B cell (primary cell): ENCODE results near the gene CFAP20DC. TPM values are rescaled to one million over a fixed set of nuclear protein-coding genes. Genes with fewer than 3 reads are reported as not detected.

Source experiments
- ATAC-seq: fragments of 200-7000 bp; cut with Tn5 transposase; one replicate; pipeline ENCODE4 v1.10.0; 2021; ENCODE audit warnings: low read depth, mild to moderate bottlenecking, moderate number of reproducible peaks, moderate library complexity
- CTCF ChIA-PET: fragments of 350-600 bp; sonication (Branson Sonifier 250); formaldehyde crosslinking; loops from one replicate; lab custom pipeline; 2021; ENCODE audit warnings: antibody characterized with exemption, inconsistent platforms; lab: Charles Lee
- POLR2A ChIA-PET: fragments of 350-600 bp; sonication (Branson Sonifier 250); formaldehyde crosslinking; loops from one replicate; lab custom pipeline; 2021; ENCODE audit warnings: antibody characterized with exemption; lab: Charles Lee
- DNase-seq: peaks from one replicate; pipeline ENCODE4 v3.0.0; 2013
- H2AFZ ChIP-seq: 2 replicates; pipeline ENCODE4 v1.6.1; 2012; ENCODE audit warnings: mild to moderate bottlenecking, low read depth, low read length; ENCODE audit not compliant: insufficient read depth, poor library complexity, severe bottlenecking
- H3K27ac ChIP-seq, 2 donors: 1 replicate in 1 of 2; 2 replicates in 1 of 2; pipeline ENCODE4 v1.5.1; 2012 to 2013; ENCODE audit warnings: low read length in 2 of 2, mild to moderate bottlenecking in 2 of 2, moderate library complexity in 1 of 2
- H3K27me3 ChIP-seq, 4 experiments: fragments of 200-600 bp in 1 of 4; sonication (generic) in 1 of 4; replicated peaks in 1 of 4; 1 replicate in 2 of 4; 2 replicates in 2 of 4; pipeline versions ENCODE4 v1.6.1 to v1.7.0; 2013 to 2016; ENCODE audit warnings: low read length in 3 of 4, mild to moderate bottlenecking in 2 of 4, mixed read lengths in 1 of 4, moderate library complexity in 1 of 4; ENCODE audit not compliant: insufficient read depth in 4 of 4, control insufficient read depth in 3 of 4; ENCODE audit errors: control extremely low read depth in 1 of 4
- H3K36me3 ChIP-seq, 2 experiments: replicated peaks in 1 of 2; 1 replicate in 1 of 2; 2 replicates in 1 of 2; pipeline versions ENCODE4 v1.6.1 to v1.7.1; 2013; ENCODE audit warnings: low read length in 1 of 2; ENCODE audit not compliant: insufficient read depth in 2 of 2, control insufficient read depth in 1 of 2; ENCODE audit errors: control extremely low read depth in 1 of 2, extremely low read depth in 1 of 2
- H3K4me1 ChIP-seq, 2 donors: fragments of 200-600 bp in 1 of 2; sonication (generic) in 1 of 2; 1 replicate in 1 of 2; 2 replicates in 1 of 2; pipeline versions ENCODE4 v1.5.1 to v1.6.1; 2013 to 2017; ENCODE audit warnings: low read length in 2 of 2; ENCODE audit not compliant: control insufficient read depth in 2 of 2, insufficient read depth in 2 of 2
- H3K4me2 ChIP-seq: replicated peaks from 2 replicates; pipeline ENCODE3; 2012; ENCODE audit warnings: mild to moderate bottlenecking, low read depth, low read length; ENCODE audit not compliant: poor library complexity, severe bottlenecking
- H3K4me3 ChIP-seq, 5 experiments: fragments of 200-600 bp in 1 of 5; sonication (generic) in 1 of 5; 1 replicate in 3 of 5; 2 replicates in 2 of 5; pipeline versions ENCODE4 v1.5.1 to v1.7.0; 2011 to 2016; ENCODE audit warnings: low read length in 4 of 5, mild to moderate bottlenecking in 4 of 5, low read depth in 2 of 5, control low read depth in 1 of 5, moderate library complexity in 1 of 5; ENCODE audit not compliant: insufficient read depth in 1 of 5; ENCODE audit errors: control extremely low read depth in 1 of 5, extremely low read depth in 1 of 5
- H3K79me2 ChIP-seq: fragments of 200-600 bp; sonication (generic); one replicate; pipeline ENCODE4 v1.6.0; 2016; ENCODE audit warnings: low read length; ENCODE audit not compliant: control insufficient read depth, insufficient read depth
- H3K9ac ChIP-seq: fragments of 200-600 bp; sonication (generic); 2 replicates; pipeline ENCODE4 v1.6.1; 2017; ENCODE audit warnings: mild to moderate bottlenecking, low read length, moderate library complexity
- H3K9me3 ChIP-seq, 3 donors: one replicate each; pipeline versions ENCODE4 v1.6.1 to v1.7.1; 2013; ENCODE audit warnings: low read length in 2 of 3; ENCODE audit not compliant: control insufficient read depth in 2 of 3, insufficient read depth in 1 of 3; ENCODE audit errors: control extremely low read depth in 1 of 3
- H4K20me1 ChIP-seq: 2 replicates; pipeline ENCODE4 v1.6.0; 2012; ENCODE audit warnings: mild to moderate bottlenecking, low read length; ENCODE audit not compliant: insufficient read depth, control insufficient read depth, poor library complexity, severe bottlenecking
- H3K27ac Mint-ChIP-seq: one replicate; pipeline ENCODE4 v1.8.0; 2021; ENCODE audit warnings: mixed read lengths
- H3K27me3 Mint-ChIP-seq: one replicate; pipeline ENCODE4 v1.8.0; 2021; ENCODE audit warnings: mixed read lengths
- H3K4me1 Mint-ChIP-seq: one replicate; pipeline ENCODE4 v1.8.0; 2021; ENCODE audit warnings: mixed read lengths
- H3K4me3 Mint-ChIP-seq: one replicate; pipeline ENCODE4 v1.8.0; 2021; ENCODE audit warnings: mixed read lengths
- H3K9me3 Mint-ChIP-seq: one replicate; pipeline ENCODE4 v1.8.0; 2022; ENCODE audit warnings: mixed read lengths; ENCODE audit not compliant: insufficient read depth
- CTCF ChIP-seq: fragments of 200-600 bp; IDR thresholded peaks from one replicate; pipeline ENCODE4 v1.8.0; 2022; ENCODE audit warnings: antibody characterized with exemption, mild to moderate bottlenecking
- EZH2 ChIP-seq: IDR thresholded peaks from 2 replicates; pipeline ENCODE4 v1.6.1; 2012; ENCODE audit warnings: borderline replicate concordance, low read depth, mild to moderate bottlenecking, moderate library complexity, low read length; ENCODE audit not compliant: insufficient read depth, poor library complexity, severe bottlenecking
- WGBS: methylation state at CpG from one replicate; pipeline ENCODE4 v1.1.5; 2013; ENCODE audit warnings: missing lambda C conversion rate; ENCODE audit not compliant: insufficient coverage; 5-methylcytosine and 5-hydroxymethylcytosine counted together
- intact Hi-C: fragments of 100-400 bp; cut with micrococcal nuclease; formaldehyde crosslinking; loops from one replicate; pipeline ENCODE4 v1.10.0; 2022
- polyA plus RNA-seq: library from polyadenylated mRNA; depleted of rRNA; stranded (reverse); fragments of >200 nt; gene quantifications from 2 replicates; pipeline ENCODE4 v1.2.3, GENCODE V29; 2012
- total RNA-seq, 2 donors: library from RNA; stranded (reverse); fragments of 120-200 nt in 1 of 2; gene quantifications; 1 replicate in 1 of 2; 2 replicates in 1 of 2; pipeline versions ENCODE4 v1.2.3 to v1.2.4, GENCODE V29; 2013 to 2022

CFAP20DC gene
- total and polyA plus RNA-seq, 2 donors (not counting 1 experiment from before 2014, with no cell fraction given), result 0.27 to 1.2 TPM

- no peak overlapping the region for H3K4me3 Mint-ChIP-seq
- no peak overlapping the region for H3K27ac Mint-ChIP-seq
- Histone ChIP-seq H3K27ac (no peak overlapping the region), H4K20me1 (no peaks in the 10 kb centered on the region), H3K79me2 (no peaks in the 10 kb centered on the region), H3K4me2 (no peak overlapping the region), H2AFZ (no peak overlapping the region), H3K27me3 (no peaks in the 10 kb centered on the region), H3K4me1 (no peaks in the 10 kb centered on the region), H3K9ac (no peak overlapping the region), H3K36me3 (no peaks in the 10 kb centered on the region), H3K4me3 (no peak overlapping the region), H3K9me3 (no peaks in the 10 kb centered on the region)
- CTCF ChIA-PET, result interaction anchor here (1.2 to 3.0 kb wide), 2 partner anchors 10 to 49 kb away, joined by 5 to 12 read pairs; no protein-coding TSS in a partner anchor
- intact Hi-C loops, result no loop called here
- H3K4me1 Mint-ChIP-seq, result no peaks in the 10 kb centered on the region
- 93% methylated on average over 2 of the region's 2 CpGs for WGBS
- no peaks in the 10 kb centered on the region for H3K27me3 Mint-ChIP-seq
- no peak for TF ChIP-seq EZH2
- TF ChIP-seq CTCF, result no peak
- no peaks in the 10 kb centered on the region for H3K9me3 Mint-ChIP-seq
- ATAC-seq, result no peak
- POLR2A ChIA-PET, result no interaction called here
- no peak for DNase-seq
Measured at GRCh38 chr3:59043391-59043790, 6.4 kb downstream of the CFAP20DC start.

GRCh38 chr3:59040902-59041301, 8.9 kb downstream of the CFAP20DC start:
- Histone ChIP-seq H3K4me1 (no peaks in the 10 kb centered on the region), H3K36me3 (no peaks in the 10 kb centered on the region), H3K4me2 (no peak overlapping the region), H3K27me3 (no peaks in the 10 kb centered on the region), H3K9ac (no peak overlapping the region), H3K27ac (no peak overlapping the region), H3K79me2 (no peaks in the 10 kb centered on the region), H3K4me3 (no peak overlapping the region), H3K9me3 (no peaks in the 10 kb centered on the region), H2AFZ (no peak overlapping the region), H4K20me1 (no peaks in the 10 kb centered on the region)
- H3K4me1 Mint-ChIP-seq, result no peaks in the 10 kb centered on the region
- H3K27ac Mint-ChIP-seq, result no peak overlapping the region
- intact Hi-C loops, result no loop called here
- DNase-seq, result no peak
- H3K27me3 Mint-ChIP-seq, result no peaks in the 10 kb centered on the region
- no peak for TF ChIP-seq EZH2
- no peak for TF ChIP-seq CTCF
- ChIA-PET POLR2A (no interaction called here), CTCF (no interaction called here)
- H3K9me3 Mint-ChIP-seq, result no peaks in the 10 kb centered on the region
- no peak for ATAC-seq
- H3K4me3 Mint-ChIP-seq, result no peak overlapping the region
